Measurements from ENCODE around the gene PHYHD1. TPM values are rescaled to one million over a fixed set of nuclear protein-coding genes. Genes with fewer than 3 reads are reported as not detected.
"Not testable (repeated sequence)": the region's sequence is repeated elsewhere in the genome, so short reads cannot be mapped to it uniquely, and the experiment has no call there.

PHYHD1 gene
- total RNA-seq, 1 donor from 2014 or later: 46.1 TPM

GRCh38 chr9:128937310-128938165 lies 16.8 kb downstream of the PHYHD1 start:
- TF ChIP-seq CTCF (IDR thresholded peaks at IDR 0.05): no peak
- Histone ChIP-seq H3K36me3 (peaks cover 10 to 21% of the 10 kb centered on the region in 2 donors), H3K4me3 (no peak overlapping the region), H3K9me3 (no peaks in the 10 kb centered on the region), H3K4me1 (peaks cover 0 to 3% of the 10 kb centered on the region in 2 donors), H3K27ac (peak overlapping the region in 1 of 2 donors; percentile 11), H3K27me3 (no peaks in the 10 kb centered on the region)
- peak in 1 of 2 donors; percentile 33 for DNase-seq (ENCODE audit: low spot score in 2 of 2)
- intact Hi-C loops (cut with DNase I): no loop called here

DNA sequence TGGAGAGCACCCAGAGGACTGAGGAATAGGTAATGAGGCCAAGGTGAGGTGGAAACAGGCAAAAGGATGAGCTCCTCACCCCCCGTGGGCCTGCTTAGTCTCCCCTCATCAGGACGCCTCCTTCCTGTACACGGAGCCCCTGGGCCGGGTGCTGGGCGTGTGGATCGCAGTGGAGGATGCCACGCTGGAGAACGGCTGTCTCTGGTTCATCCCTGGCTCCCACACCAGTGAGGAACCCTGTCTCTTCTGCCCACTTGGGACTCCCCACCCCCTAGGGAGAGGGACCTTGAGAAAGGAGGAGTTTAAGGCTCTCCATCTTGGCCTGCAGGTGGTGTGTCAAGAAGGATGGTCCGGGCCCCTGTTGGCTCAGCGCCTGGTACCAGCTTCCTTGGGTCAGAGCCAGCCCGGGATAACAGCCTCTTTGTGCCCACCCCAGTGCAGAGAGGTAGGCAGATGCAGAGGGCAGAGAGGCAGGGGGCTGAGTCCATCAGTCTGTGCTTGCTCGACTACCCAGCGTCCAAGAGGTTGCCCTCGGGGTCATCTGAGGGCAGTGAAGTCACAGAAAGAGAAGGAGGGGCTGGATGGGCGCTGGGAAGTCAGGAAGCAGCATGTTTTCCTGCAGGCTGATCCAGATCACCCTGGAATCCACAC lies 19.6 kb downstream of the PHYHD1 start:
- H3K36me3 ChIP-seq: peaks cover 4 to 14% of the 10 kb centered on the region in 2 donors
- H3K27me3 ChIP-seq: no peaks in the 10 kb centered on the region
- no peak overlapping the region for H3K4me3 ChIP-seq
- intact Hi-C loops (cut with DNase I): no loop called here
- DNase-seq (ENCODE audit: low spot score in 2 of 2): peak in 1 of 2 donors; percentile 60
- no peak overlapping the region for H3K27ac ChIP-seq
- H3K9me3 ChIP-seq: no peaks in the 10 kb centered on the region
- H3K4me1 ChIP-seq: peaks cover 0 to 3% of the 10 kb centered on the region in 2 donors
- no peak for TF ChIP-seq CTCF (IDR thresholded peaks at IDR 0.05)

DNA sequence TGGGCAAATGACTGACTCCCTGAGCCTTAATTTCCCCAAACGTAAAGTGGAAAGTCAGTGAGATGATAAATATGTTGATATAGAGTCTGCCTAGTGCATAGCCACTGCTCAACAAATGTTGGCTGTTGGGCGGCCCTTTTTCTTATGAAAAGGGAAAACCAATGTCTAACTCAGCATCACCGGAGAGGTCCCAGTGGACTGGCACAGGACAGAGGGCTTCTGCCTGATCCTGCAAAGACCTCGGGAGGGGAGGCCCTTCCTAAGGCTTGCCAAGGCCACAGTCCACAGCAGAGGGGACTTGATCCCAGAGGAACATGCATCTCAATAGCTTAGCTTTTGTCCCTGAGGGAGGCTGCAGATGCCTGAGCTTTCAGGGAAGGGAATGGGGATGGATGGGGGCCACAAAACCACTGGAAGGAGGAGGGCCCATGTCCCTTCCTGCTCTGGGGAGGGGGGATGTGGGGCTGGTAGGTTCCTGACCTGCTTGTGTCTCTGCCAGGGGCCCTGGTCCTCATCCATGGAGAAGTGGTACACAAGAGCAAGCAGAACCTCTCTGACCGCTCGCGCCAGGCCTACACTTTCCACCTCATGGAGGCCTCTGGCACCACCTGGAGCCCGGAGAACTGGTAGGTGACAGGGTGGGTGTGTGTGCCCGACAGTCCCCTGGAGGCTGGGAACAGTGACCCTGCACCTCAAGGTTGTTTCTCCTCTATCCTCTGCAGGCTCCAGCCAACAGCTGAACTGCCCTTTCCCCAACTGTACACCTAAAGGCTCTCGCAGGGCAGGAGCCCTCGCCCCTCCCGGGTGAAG lies 20.4 kb downstream of the PHYHD1 start:
- H3K36me3 ChIP-seq: peaks cover 6 to 12% of the 10 kb centered on the region in 2 donors
- DNase-seq (ENCODE audit: low spot score in 2 of 2): peak in 1 of 2 donors; percentile 49
- no peak overlapping the region for H3K4me3 ChIP-seq
- intact Hi-C loops (cut with DNase I): no loop called here
- no peaks in the 10 kb centered on the region for H3K9me3 ChIP-seq
- peak overlapping the region in 1 of 2 donors; percentile 13 for H3K27ac ChIP-seq
- peaks cover 0 to 6% of the 10 kb centered on the region in 2 donors for H3K4me1 ChIP-seq
- H3K27me3 ChIP-seq: no peaks in the 10 kb centered on the region
- no peak for TF ChIP-seq CTCF (IDR thresholded peaks at IDR 0.05)

GRCh38 chr9:128943832-128944620 lies 23.2 kb downstream of the PHYHD1 start:
- Histone ChIP-seq H3K36me3 (peaks cover 6 to 9% of the 10 kb centered on the region in 2 donors), H3K4me3 (no peak overlapping the region), H3K27ac (no peak overlapping the region), H3K27me3 (no peaks in the 10 kb centered on the region), H3K9me3 (no peaks in the 10 kb centered on the region), H3K4me1 (peaks cover 5 to 21% of the 10 kb centered on the region in 2 donors)
- no peak for TF ChIP-seq CTCF (IDR thresholded peaks at IDR 0.05)
- intact Hi-C loops (cut with DNase I): no loop called here
- no peak for DNase-seq (ENCODE audit: low spot score in 2 of 2)

- H3K4me1 ChIP-seq: peaks cover 5 to 21% of the 10 kb centered on the region in 2 donors
- H3K4me3 ChIP-seq; DNase-seq (ENCODE audit: low spot score in 2 of 2); H3K36me3 ChIP-seq; H3K27ac ChIP-seq; H3K9me3 ChIP-seq; H3K27me3 ChIP-seq: not testable (repeated sequence)
- intact Hi-C loops (cut with DNase I): loop anchor here (5.0 kb wide), 2 partner anchors 62 to 82 kb away; partner anchors contain the start of gene SH3GLB2
Measured at GRCh38 chr9:128944966-128945365, 24.2 kb downstream of the PHYHD1 start.

Data from ascending aorta (tissue), 2 donors.